ENCODE measurements around the gene WASF2. TPM values are rescaled to one million over a fixed set of nuclear protein-coding genes. Genes with fewer than 3 reads are reported as not detected.
"Not testable (repeated sequence)": the region's sequence is repeated elsewhere in the genome, so short reads cannot be mapped to it uniquely, and the experiment has no call there.

WASF2 gene
- total RNA-seq, 1 experiment from 2014 or later, result 9.7 TPM

GRCh38 chr1:27439150-27439549 is 50.8 kb downstream of the WASF2 start:
- DNase-seq (ENCODE audit: low read depth, low spot score), result no peak
- in situ Hi-C loops (cut with HindIII; ENCODE audit: low pct_unique_long_range_greater_than_20kb, low sequenced_read_pairs), result no loop called here

GRCh38 chr1:27438621-27439061 is 51.3 kb downstream of the WASF2 start:
- in situ Hi-C loops (cut with HindIII; ENCODE audit: low pct_unique_long_range_greater_than_20kb, low sequenced_read_pairs), result no loop called here

GRCh38 chr1:27436204-27437159 is 53.5 kb downstream of the WASF2 start:
- in situ Hi-C loops (cut with HindIII; ENCODE audit: low pct_unique_long_range_greater_than_20kb, low sequenced_read_pairs), result no loop called here
- DNase-seq (ENCODE audit: low read depth, low spot score), result peak; percentile 17

More at GRCh38 chr1:27438621-27439061, 51.3 kb downstream of the WASF2 start:
- no peak for DNase-seq (ENCODE audit: low read depth, low spot score)

GRCh38 chr1:27435566-27436203 is 54.3 kb downstream of the WASF2 start:
- in situ Hi-C loops (cut with HindIII; ENCODE audit: low pct_unique_long_range_greater_than_20kb, low sequenced_read_pairs), result no loop called here
- DNase-seq (ENCODE audit: low read depth, low spot score), result no peak

GRCh38 chr1:27433706-27434105 is 56.3 kb downstream of the WASF2 start:
- no peak for DNase-seq (ENCODE audit: low read depth, low spot score)

DNA sequence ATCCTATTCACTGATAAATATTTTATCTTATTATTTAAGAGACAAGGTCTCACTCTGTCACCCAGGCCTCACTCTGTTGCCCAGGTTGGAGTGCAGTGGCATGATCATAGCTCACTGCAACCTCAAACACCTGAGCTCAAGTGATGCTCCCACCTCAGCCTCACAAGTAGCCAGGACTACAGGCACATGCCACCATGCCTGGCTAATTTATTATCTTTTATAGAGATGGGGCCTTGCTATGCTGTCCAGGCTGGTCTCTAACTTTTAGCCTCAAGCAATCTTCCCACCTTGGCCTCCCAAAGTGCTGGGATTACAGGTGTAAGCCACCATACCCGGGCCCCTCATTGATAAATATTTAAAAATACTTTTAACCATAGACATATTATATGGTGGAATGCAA is 57.2 kb downstream of the WASF2 start:
- in situ Hi-C loops (cut with HindIII; ENCODE audit: low pct_unique_long_range_greater_than_20kb, low sequenced_read_pairs); DNase-seq (ENCODE audit: low read depth, low spot score): not testable (repeated sequence)

More at GRCh38 chr1:27433706-27434105, 56.3 kb downstream of the WASF2 start:
- in situ Hi-C loops (cut with HindIII; ENCODE audit: low pct_unique_long_range_greater_than_20kb, low sequenced_read_pairs), result no loop called here

GRCh38 chr1:27431601-27431940 is 58.4 kb downstream of the WASF2 start:
- in situ Hi-C loops (cut with HindIII; ENCODE audit: low pct_unique_long_range_greater_than_20kb, low sequenced_read_pairs), result no loop called here
- DNase-seq (ENCODE audit: low read depth, low spot score), result no peak

- in situ Hi-C loops (cut with HindIII; ENCODE audit: low pct_unique_long_range_greater_than_20kb, low sequenced_read_pairs), result no loop called here
- DNase-seq (ENCODE audit: low read depth, low spot score), result peak; percentile 33
Measured at GRCh38 chr1:27430903-27431600, 58.9 kb downstream of the WASF2 start.

DNA sequence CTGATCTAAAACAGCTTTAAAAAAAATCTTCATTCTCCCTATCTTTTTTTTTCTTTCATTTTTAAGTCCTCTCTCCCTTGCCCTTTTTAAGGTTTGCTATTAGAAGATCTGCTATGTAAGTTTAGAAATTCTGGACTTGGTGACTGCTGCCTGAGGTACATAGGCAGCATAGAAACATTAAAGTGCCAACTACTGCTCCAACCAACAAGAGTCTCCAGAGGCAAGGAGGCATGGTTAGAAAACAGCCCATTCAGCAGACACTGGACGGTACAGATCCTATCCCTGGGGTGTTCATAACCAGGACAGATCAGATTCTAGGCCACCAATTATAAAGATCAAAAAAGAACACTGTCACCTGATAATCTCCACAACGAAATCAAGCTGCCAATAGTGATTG is 60.9 kb downstream of the WASF2 start:
- in situ Hi-C loops (cut with HindIII; ENCODE audit: low pct_unique_long_range_greater_than_20kb, low sequenced_read_pairs), result no loop called here
- no peak for DNase-seq (ENCODE audit: low read depth, low spot score)

DNA sequence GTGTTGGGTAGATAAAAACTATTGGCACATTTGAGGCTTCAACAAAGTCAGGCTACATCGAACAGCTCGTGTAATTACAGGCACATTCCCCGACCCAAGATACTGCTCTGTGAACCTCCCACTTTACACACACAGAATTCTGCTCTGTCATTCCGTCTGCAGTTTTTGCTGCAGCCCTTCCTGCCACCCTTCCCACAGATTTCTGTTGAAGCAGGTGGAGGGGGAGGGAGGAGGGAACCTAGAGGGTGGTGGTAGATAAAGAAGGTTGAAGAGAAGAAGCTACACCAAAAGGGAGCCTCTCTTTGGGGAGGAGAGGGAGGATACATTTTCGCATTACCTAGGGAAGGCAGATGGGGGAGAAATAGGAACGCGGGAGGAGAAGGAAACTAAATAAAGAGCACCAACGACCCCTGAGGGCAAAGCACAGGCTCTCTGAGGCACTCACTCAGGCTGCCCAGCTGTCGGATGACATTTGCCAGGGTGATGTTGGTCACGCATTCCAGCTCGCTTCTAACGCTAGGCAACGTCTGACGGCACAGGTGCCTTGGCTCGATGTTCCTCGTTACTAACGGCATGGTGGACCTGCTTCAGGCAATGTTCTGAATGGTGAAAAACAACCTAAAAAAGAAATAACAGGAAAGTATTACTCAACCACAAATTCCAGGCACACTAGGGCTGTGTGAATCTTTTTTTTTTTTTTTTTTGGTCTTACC is 61.5 kb downstream of the WASF2 start:
- in situ Hi-C loops (cut with HindIII; ENCODE audit: low pct_unique_long_range_greater_than_20kb, low sequenced_read_pairs), result no loop called here

GRCh38 chr1:27427816-27428315 is 62.1 kb downstream of the WASF2 start:
- in situ Hi-C loops (cut with HindIII; ENCODE audit: low pct_unique_long_range_greater_than_20kb, low sequenced_read_pairs), result no loop called here

More for the DNA sequence above, 61.5 kb downstream of the WASF2 start:
- no peak for DNase-seq (ENCODE audit: low read depth, low spot score)

GRCh38 chr1:27427329-27427728 is 62.6 kb downstream of the WASF2 start:
- no peak for DNase-seq (ENCODE audit: low read depth, low spot score)
- in situ Hi-C loops (cut with HindIII; ENCODE audit: low pct_unique_long_range_greater_than_20kb, low sequenced_read_pairs), result no loop called here

More at GRCh38 chr1:27427816-27428315, 62.1 kb downstream of the WASF2 start:
- no peak for DNase-seq (ENCODE audit: low read depth, low spot score)

- in situ Hi-C loops (cut with HindIII; ENCODE audit: low pct_unique_long_range_greater_than_20kb, low sequenced_read_pairs), result no loop called here
- no peak for DNase-seq (ENCODE audit: low read depth, low spot score)
Measured at GRCh38 chr1:27423709-27424108, 66.3 kb downstream of the WASF2 start.

DNA sequence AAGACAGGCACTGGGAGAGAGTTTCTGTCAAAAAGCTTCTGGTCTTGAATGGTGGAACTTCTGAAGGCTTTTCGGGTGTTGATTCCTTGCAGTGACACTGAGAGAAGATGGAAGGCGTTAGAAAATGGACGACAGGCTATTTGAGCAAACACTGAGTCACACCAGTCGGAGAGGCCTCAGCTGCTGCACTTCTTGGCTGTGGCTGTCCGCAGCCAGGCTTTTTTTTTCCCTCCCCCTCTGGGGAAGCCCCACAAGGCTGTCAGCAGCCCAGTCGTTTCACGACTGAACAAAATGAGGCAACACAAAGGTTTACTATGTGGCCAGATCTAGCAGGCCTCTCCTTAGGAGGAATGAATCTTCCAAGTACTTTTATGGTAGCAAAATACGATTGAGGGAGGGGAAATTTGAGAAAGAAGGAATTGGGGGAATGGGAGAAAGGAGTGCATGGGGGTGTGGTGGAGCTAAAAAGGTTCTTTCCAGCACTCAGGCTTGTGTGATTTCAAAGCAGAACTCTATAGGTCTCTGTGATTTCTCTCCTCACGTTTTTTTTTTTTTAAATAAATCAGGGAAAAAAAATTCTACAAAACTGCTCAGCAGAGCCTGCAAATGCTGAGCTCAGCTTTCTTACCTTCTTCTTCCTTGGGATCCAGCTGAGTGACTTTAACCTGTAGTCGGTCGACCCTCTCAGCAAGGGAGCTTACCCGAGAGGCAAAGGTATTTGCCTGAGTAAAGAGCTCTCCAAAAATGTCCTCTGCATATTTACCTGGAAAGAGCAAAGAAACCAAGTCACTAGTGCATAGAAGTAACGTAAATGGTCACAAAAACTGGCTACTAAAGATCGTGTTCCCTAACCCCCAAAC is 71.4 kb downstream of the WASF2 start:
- peak; percentile 65 for DNase-seq (ENCODE audit: low read depth, low spot score)
- in situ Hi-C loops (cut with HindIII; ENCODE audit: low pct_unique_long_range_greater_than_20kb, low sequenced_read_pairs), result no loop called here

DNA sequence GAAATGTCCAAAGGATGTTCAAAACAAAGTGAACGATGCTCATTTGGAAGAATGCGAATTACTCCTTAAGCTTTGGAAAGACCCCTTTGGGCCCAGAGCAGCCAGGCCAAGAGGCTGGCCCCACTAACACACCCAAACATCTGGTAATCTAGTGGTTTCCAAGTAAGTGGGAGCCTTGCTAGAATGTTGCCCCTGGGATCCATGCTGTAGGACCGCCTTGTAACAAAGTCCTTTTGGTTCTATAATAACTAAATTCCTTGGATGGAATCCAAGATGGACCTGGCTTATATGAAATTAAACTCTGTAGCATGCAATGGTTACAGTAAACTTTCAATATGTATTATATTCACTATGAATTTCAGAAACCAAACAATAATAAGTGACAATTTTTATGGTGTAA is 72.3 kb downstream of the WASF2 start:
- DNase-seq (ENCODE audit: low read depth, low spot score), result no peak
- in situ Hi-C loops (cut with HindIII; ENCODE audit: low pct_unique_long_range_greater_than_20kb, low sequenced_read_pairs), result no loop called here

- in situ Hi-C loops (cut with HindIII; ENCODE audit: low pct_unique_long_range_greater_than_20kb, low sequenced_read_pairs), result no loop called here
- DNase-seq (ENCODE audit: low read depth, low spot score), result peak; percentile 79
Measured at GRCh38 chr1:27416387-27417111, 73.4 kb downstream of the WASF2 start.

Measured in SK-MEL-5 (cell line).